SH-SY5Y (cell line): ENCODE measurements around the gene WTAP.

Experiments
- GATA2 ChIP-seq: IDR thresholded peaks from 2 replicates; pipeline ENCODE4 v1.6.1; 2011; ENCODE audit warnings: mild to moderate bottlenecking, low read depth, low read length
- GATA3 ChIP-seq: IDR thresholded peaks from 2 replicates; pipeline ENCODE4 v1.6.1; 2011; ENCODE audit warnings: low read depth, mild to moderate bottlenecking, low read length, moderate library complexity

Gene WTAP

GRCh38 chr6:159769470-159769869, 42.2 kb downstream of the WTAP start:
- TF ChIP-seq GATA2, result no peak
- TF ChIP-seq GATA3, result no peak

GRCh38 chr6:159772196-159772595, 44.9 kb downstream of the WTAP start:
- TF ChIP-seq GATA3, result no peak
- no peak for TF ChIP-seq GATA2

- TF ChIP-seq GATA3 (no peak), GATA2 (no peak)
Observed at GRCh38 chr6:159777240-159777904, 50.1 kb downstream of the WTAP start.

GRCh38 chr6:159778131-159778530, 50.8 kb downstream of the WTAP start:
- TF ChIP-seq GATA3 (no peak), GATA2 (no peak)

- TF ChIP-seq GATA2, result no peak
- TF ChIP-seq GATA3, result no peak
Observed at GRCh38 chr6:159778542-159779103, 51.3 kb downstream of the WTAP start.

- TF ChIP-seq GATA2, result no peak
- TF ChIP-seq GATA3, result no peak
Observed at GRCh38 chr6:159788276-159788675, 61.0 kb downstream of the WTAP start.

- no peak for TF ChIP-seq GATA2
- no peak for TF ChIP-seq GATA3
Observed at GRCh38 chr6:159788753-159789376, 61.6 kb downstream of the WTAP start.

GRCh38 chr6:159789377-159790148, 62.3 kb downstream of the WTAP start, which contains the start of gene TCP1:
Gene TCP1 (minus strand): TSS chr6:159789602. CDS start chr6:159789468, 134 bp downstream.
- TF ChIP-seq GATA3, result no peak
- no peak for TF ChIP-seq GATA2

- TF ChIP-seq GATA2, result no peak; the same call in 1 of the 2 replicates
- TF ChIP-seq GATA3, result no peak
Observed at GRCh38 chr6:159790149-159790955, 63.0 kb downstream of the WTAP start, which contains the start of gene MRPL18. Gene MRPL18 (plus strand): TSS chr6:159790467. CDS start chr6:159790588, 121 bp downstream.

GRCh38 chr6:159790956-159791598, 63.8 kb downstream of the WTAP start:
- TF ChIP-seq GATA3, result no peak
- TF ChIP-seq GATA2, result no peak

- TF ChIP-seq GATA3 (no peak), GATA2 (no peak)
Observed at GRCh38 chr6:159797554-159797953, 70.2 kb downstream of the WTAP start.

GRCh38 chr6:159800141-159800865, 73.0 kb downstream of the WTAP start, which contains the start of gene PNLDC1:
Gene PNLDC1 (plus strand): TSS chr6:159800276. CDS start chr6:159800308, 32 bp downstream.
- TF ChIP-seq GATA3, result no peak
- no peak for TF ChIP-seq GATA2

- TF ChIP-seq GATA3 (no peak), GATA2 (no peak)
Observed at GRCh38 chr6:159801935-159802334, 74.6 kb downstream of the WTAP start.
